ENCODE data around the gene PINLYP. TPM values are rescaled to one million over a fixed set of nuclear protein-coding genes. Genes with fewer than 3 reads are reported as not detected.

The PINLYP gene
- polyA plus RNA-seq, 3 donors, result 0.83 to 1.3 (median 0.93) TPM

- H3K27me3 Mint-ChIP-seq (ENCODE audit: low read depth in 3 of 3), result peaks cover 0 to 5% (median 0%) of the 10 kb centered on the region in 3 donors
- H3K9ac ChIP-seq (ENCODE audit: insufficient read depth, low read length, poor library complexity, severe bottlenecking), result no peak overlapping the region
Observed at GRCh38 chr19:43612374-43612773, 36.8 kb downstream of the PINLYP start.

GRCh38 chr19:43616306-43616705, 40.7 kb downstream of the PINLYP start:
- no peak for DNase-seq
- Histone ChIP-seq H3K27me3 (ENCODE audit: control insufficient read depth in 2 of 2, insufficient read depth in 2 of 2, low read length in 2 of 2) (no peaks in the 10 kb centered on the region), H3K9me3 (replicated peaks in 1 of 2; ENCODE audit: control insufficient read depth in 1 of 2, insufficient read depth in 1 of 2, low read length in 2 of 2) (no peaks in the 10 kb centered on the region), H3K4me1 (ENCODE audit: control insufficient read depth in 1 of 2, insufficient read depth in 2 of 2, low read length in 2 of 2) (peaks cover 16 to 17% of the 10 kb centered on the region in 2 donors), H3K27ac (ENCODE audit: low read depth in 1 of 2, low read length in 2 of 2) (no peak overlapping the region), H3K9ac (ENCODE audit: insufficient read depth, low read length, poor library complexity, severe bottlenecking) (no peak overlapping the region), H4K20me1 (ENCODE audit: insufficient read depth, low read length) (no peaks in the 10 kb centered on the region), H3K4me3 (replicated peaks in 1 of 3; ENCODE audit: low read depth in 2 of 3, low read length in 3 of 3) (no peak overlapping the region), H2AFZ (ENCODE audit: insufficient read depth, low read depth, low read length, poor library complexity, severe bottlenecking) (no peak overlapping the region), H3K4me2 (replicated peaks; ENCODE audit: extremely low read depth, low read length, poor library complexity, severe bottlenecking) (no peak overlapping the region), H3K36me3 (replicated peaks in 1 of 2; ENCODE audit: control insufficient read depth in 1 of 2, insufficient read depth in 2 of 2, low read length in 2 of 2) (no peaks in the 10 kb centered on the region), H3K79me2 (ENCODE audit: insufficient read depth, low read length) (peaks cover 9% of the 10 kb centered on the region)
- Mint-ChIP-seq H3K4me1 (peaks cover 12% of the 10 kb centered on the region), H3K27me3 (ENCODE audit: low read depth in 3 of 3) (peaks cover 0 to 5% (median 0%) of the 10 kb centered on the region in 3 donors), H3K4me3 (no peak overlapping the region), H3K9me3 (peaks cover 0 to 6% (median 0%) of the 10 kb centered on the region in 7 donors), H3K36me3 (peaks cover 28 to 30% of the 10 kb centered on the region in 2 donors), H3K27ac (no peak overlapping the region)
- no CpG with 5 or more reads among the region's 1 CpG for WGBS (ENCODE audit: insufficient coverage)
- TF ChIP-seq CTCF (IDR thresholded peaks at IDR 0.05), result no peak
- intact Hi-C loops (cut with micrococcal nuclease), result no loop called here

More at GRCh38 chr19:43612374-43612773, 36.8 kb downstream of the PINLYP start:
- Histone ChIP-seq H3K4me2 (replicated peaks; ENCODE audit: extremely low read depth, low read length, poor library complexity, severe bottlenecking) (no peak overlapping the region), H3K36me3 (replicated peaks in 1 of 2; ENCODE audit: control insufficient read depth in 1 of 2, insufficient read depth in 2 of 2, low read length in 2 of 2) (no peaks in the 10 kb centered on the region), H3K9me3 (replicated peaks in 1 of 2; ENCODE audit: control insufficient read depth in 1 of 2, insufficient read depth in 1 of 2, low read length in 2 of 2) (no peaks in the 10 kb centered on the region), H3K4me1 (ENCODE audit: control insufficient read depth in 1 of 2, insufficient read depth in 2 of 2, low read length in 2 of 2) (peaks cover 3 to 5% of the 10 kb centered on the region in 2 donors), H3K27me3 (ENCODE audit: control insufficient read depth in 2 of 2, insufficient read depth in 2 of 2, low read length in 2 of 2) (no peaks in the 10 kb centered on the region), H2AFZ (ENCODE audit: insufficient read depth, low read depth, low read length, poor library complexity, severe bottlenecking) (no peak overlapping the region), H3K4me3 (replicated peaks in 1 of 3; ENCODE audit: low read depth in 2 of 3, low read length in 3 of 3) (no peak overlapping the region), H3K27ac (ENCODE audit: low read depth in 1 of 2, low read length in 2 of 2) (no peak overlapping the region), H3K79me2 (ENCODE audit: insufficient read depth, low read length) (no peaks in the 10 kb centered on the region), H4K20me1 (ENCODE audit: insufficient read depth, low read length) (no peaks in the 10 kb centered on the region)
- Mint-ChIP-seq H3K4me1 (peaks cover 3% of the 10 kb centered on the region), H3K4me3 (no peak overlapping the region), H3K9me3 (peaks cover 0 to 6% (median 0%) of the 10 kb centered on the region in 7 donors), H3K36me3 (peaks cover 32 to 33% of the 10 kb centered on the region in 2 donors), H3K27ac (no peak overlapping the region)
- 96% methylated on average over 7 of the region's 12 CpGs for WGBS (ENCODE audit: insufficient coverage)
- intact Hi-C loops (cut with micrococcal nuclease), result no loop called here
- DNase-seq, result no peak
- no peak for TF ChIP-seq CTCF (IDR thresholded peaks at IDR 0.05)

Measured in CD14-positive monocyte (primary cell).